NCI-H1694 treated with DMSO at 0.1 percent for 48 hours (cell line): ENCODE data around the gene BMAL1.
A peak's percentile ranks its signal among the peaks of the same experiment; 100 is the strongest.

Source experiments
- DNase-seq: peaks from one replicate; lab custom pipeline; 2025; lab: John Stamatoyannopoulos, UW

Gene BMAL1

GRCh38 chr11:13317293-13318080, 39.9 kb downstream of the BMAL1 start:
- DNase-seq: no peak

GRCh38 chr11:13318498-13319295, 41.1 kb downstream of the BMAL1 start:
- no peak for DNase-seq

DNA sequence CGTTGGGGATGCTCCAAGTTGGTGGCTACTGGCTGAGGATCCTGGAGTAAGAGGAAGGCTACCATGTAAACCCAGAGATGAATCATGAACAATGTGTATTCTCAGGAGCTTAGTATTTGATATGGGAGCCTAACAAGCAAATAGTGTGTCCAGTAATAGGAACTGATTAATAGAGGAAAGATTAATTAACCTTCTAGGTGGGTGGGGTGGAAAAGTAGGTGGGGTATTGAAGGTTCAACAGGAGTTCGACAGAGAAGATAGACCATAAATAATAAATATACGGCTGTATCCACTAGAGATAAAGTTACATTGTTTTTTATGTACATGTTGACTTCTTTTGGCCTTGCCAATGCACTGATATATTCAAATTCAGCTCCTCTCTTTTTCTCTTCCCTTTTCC, 43.1 kb downstream of the BMAL1 start:
- no peak for DNase-seq

DNA sequence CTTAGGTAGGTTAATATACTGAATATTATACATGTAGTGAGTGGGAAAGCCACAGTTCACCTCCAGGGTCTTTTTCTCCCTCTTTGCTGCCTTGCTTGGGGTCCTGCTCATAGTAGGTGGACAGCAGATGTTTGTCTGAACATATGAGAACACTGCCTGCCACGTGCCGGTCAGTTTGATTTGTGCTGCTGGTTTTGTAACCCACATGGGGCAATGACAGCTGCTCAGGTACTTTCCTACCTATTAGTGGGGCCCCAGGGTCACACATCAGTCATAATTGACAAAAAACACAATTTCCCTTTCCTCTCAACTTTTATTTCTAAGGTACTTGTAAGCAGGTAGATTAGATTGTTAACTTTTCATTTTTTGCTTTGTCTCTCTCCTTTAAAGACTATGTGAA, 43.8 kb downstream of the BMAL1 start:
- no peak for DNase-seq

- DNase-seq: no peak
Observed at GRCh38 chr11:13324141-13324540, 46.6 kb downstream of the BMAL1 start.

DNA sequence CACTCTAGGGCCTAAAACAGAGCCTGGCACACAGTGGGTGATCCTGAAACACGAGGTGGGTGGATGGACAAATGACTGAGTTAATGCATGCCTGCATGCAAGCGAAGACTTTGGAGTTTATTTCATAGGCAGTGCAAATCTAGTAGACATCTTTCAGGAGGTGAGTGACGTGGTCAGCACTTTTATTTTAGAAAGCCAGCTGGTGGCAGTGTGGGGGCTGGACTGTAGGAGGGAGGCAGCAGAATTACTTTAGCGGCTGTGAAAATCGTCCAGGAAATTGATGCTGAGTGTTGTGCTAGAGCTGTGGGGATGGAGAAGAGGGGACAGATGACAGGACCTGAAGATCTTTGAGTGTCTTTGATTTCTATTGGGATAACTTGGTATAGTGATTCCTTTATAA, 47.1 kb downstream of the BMAL1 start:
- no peak for DNase-seq

DNA sequence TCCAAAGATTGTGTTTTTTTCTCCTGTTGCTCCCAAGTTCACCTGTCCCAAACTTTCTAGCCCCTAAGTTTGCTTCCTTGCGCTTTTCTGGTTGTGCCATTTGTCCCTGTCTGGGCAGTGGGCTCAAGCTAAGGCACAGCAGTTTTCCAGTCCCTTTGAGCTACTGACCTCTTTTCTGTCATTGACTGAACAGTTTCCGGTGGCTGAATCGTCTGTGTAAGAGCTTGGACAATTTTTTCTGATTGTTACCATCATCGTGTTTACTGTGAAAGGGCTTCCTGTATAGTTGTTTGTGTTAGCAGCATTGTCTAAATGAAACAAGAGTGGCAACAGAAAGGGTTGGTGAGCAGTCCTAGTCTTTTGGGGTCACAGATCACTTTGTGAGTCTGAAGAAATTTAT, 49.8 kb downstream of the BMAL1 start:
- no peak for DNase-seq

DNA sequence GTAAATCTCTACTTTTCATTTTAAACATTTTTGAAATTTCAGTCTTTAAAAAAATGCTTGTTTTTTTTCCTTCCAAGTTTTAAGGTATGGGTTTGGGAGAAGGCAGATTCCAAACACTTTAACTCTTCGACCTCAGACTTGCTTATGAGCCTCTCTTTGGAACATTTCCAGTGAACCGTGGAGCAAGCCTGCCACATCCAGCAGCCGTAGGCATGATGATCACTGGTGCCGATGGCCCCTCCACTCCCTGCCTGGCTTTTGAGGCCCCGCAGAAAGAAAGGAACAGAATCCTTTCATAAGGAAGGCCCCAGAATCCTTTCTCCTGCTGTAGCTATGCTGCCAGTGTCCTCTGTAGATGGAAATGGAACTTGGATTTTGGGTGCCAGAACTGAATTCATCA, 50.7 kb downstream of the BMAL1 start:
- no peak for DNase-seq

DNA sequence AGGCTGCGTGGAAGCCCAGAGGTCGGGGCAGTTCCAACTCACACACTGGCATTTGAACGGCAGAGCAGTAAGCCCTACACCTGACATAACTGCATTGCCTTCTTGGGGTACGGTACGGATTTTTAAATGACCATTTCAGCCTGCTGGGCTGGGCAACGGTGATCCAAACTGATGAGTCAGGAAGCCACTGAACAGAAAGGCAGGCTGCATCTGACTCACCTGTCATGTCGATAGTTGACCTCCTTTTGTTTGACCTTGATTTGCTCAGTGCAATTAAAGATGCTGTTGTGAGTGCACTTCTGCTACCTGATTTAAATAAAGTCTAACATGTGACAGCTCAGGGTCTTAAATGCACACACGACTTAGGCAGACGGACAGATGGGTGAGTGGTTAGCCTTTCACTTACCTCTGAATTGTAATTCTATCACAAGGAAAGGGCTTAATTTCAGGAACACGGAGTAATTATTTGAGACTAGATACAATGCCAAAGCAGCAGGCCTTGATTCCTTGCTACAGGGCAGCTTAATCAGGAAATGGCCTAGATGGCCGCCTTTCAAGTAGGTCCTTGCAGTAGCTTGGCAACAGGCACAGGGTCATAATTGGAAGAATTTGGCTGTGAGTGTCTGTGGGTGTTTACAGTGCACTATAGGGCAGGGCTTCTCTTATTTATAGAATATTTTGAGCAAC, 52.2 kb downstream of the BMAL1 start:
- DNase-seq: no peak

- no peak for DNase-seq
Observed at GRCh38 chr11:13332124-13332523, 54.5 kb downstream of the BMAL1 start.

DNA sequence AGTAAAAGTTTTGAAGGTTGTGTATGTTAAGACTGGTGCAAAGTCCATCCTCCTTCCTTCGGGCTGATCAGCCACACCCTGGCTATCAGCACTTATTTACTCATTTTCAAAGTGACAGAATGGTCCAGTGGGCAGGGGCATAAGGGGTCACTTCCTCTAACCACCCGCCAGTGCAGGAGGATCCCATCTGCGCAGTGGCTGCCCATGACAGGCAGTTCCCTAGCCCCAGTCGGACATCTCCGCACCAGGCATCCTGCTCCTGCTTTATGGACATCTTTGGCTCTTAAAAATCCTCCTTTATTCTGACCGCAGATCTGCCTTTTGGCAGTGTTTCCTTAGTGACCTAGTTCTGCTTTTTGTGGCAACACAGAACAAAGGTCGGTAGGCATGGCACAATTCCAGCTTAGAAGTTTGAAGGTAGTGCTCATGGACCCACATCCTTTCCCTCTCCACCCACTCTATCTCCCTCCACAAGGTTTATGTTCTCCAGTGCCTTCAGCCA, 55.9 kb downstream of the BMAL1 start:
- no peak for DNase-seq

DNA sequence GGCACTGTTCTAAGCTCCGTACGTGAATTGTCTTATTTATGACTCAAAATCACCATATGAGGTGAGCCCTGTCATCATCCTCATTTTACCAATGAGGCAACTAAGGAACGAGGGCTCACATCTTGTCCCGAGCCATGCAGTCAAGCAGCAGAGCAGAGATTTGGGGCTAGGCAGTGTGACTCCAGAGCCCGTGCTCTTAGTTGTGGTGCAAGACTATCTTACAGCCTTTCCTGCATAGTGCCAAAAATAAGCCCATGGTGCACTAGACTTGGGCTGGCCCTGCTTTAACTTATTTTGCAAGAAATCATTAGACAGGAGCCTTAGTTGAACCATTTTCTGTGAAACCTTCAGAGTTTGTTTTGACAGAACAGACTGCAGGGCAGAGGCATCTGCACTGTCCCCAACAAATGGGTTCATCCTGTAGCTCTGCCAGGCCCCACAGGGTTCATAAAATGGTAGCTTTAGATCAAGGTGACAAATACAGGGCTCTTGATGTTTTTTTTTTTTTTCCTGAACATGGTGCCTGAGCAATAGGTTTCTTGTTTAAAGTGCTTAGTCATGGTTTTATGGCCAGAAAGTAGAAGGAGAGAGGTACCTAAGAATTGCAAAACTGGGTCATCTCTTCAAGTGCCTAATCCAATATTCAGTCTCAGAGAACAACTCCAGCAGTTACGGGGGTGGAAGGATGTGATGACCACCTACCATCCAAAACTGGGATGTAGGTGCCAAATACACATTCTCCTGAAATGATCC, 56.6 kb downstream of the BMAL1 start:
- DNase-seq: no peak

DNA sequence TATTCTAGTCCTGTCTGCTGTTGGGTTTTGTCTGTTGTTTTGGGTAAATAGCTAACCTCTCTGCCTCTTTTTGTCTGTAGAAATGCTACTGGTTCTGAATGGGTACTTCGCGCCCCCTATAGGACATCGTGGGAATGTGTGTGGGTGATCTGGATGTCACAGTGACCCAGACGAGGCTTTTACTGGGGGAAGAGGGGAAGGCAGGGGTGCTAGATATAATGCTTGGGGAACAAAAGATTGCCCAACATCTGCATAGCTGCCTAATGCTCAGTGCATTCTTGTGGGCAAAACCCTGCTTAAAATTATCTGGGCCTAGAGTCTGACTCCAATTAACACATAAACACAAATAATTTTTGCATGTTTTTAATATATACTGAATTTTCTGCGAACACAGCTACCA, 57.7 kb downstream of the BMAL1 start:
- DNase-seq: peak; percentile 38

DNA sequence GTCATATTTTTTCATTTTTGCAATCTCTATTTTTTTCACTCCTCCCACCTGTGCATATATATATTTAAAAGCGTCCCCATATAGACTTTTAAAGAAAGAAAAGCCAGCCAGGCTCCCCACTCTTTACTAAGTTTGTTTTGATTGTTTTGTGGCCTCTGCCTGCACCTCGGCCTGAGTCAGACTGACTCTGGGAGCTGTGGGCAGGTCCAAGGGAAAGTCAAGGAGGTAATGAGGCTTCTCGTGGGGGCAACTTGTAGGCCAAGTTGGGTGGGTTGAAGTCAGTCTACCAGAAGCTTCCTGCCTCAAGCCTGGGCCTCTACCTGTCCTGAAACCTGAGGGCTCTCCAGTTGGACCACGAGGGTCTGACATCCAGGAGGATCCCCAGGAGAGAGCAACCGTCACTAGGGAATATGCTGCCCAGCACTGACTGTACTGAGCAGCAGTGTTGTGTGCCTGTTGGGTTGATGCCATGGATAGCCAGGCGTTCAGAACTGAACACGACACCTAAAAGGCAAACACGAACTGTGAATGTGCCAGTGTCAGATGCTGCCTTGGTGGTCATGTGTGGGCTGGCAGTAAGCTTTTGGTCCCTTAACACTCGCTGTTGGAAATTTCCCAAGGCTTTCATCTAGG, 58.8 kb downstream of the BMAL1 start:
- no peak for DNase-seq

DNA sequence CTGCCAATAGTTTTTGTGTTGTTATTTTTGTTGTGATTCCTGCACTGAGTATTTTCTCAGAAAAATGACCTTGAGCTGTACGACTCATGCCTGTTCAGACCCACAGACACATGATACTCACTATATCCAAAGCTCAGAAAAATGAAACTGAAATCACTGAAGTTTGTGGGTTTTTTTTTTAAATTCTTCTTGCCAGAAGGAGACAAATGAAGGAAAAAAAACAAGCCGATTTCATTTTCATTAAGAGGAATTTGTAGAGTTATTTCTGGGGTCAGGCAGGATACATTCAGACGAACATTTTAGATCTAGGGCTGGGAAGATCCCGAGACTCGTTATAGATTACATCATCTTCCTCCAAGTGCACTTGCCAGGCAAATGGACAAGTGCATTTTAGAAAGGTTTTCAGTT, 60.4 kb downstream of the BMAL1 start:
- no peak for DNase-seq

DNA sequence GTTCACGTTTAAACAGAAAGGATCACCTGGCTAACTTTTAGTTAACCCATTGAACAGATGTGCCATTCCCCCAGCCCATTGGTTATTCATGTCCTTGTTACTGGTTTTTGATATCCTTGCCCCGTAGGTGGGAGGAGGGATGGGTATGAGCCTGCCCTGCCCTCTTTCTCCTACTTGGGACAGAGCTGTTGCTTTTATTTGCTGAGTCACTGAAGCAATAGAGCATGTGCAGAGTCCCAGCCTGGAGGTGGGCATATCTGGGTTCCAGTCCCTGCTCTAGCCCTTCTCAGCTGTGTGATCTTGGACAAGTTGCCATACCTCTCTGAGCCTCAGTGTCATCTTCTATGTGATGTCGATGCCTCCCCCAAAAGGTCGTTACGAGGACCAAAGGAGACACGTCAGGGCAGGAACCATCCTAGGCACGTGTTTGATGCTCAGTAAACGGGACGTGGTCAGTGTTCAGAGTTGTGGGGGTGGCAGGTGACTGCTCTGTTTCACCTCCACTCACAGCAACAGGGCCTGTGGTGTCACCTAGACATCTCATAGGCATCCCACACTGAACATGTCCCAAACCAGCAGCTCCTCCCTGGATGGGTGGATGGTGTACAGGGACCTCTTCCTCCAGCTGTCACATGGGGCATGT, 61.0 kb downstream of the BMAL1 start:
- no peak for DNase-seq

GRCh38 chr11:13339195-13340153, 61.9 kb downstream of the BMAL1 start:
- DNase-seq: no peak

DNA sequence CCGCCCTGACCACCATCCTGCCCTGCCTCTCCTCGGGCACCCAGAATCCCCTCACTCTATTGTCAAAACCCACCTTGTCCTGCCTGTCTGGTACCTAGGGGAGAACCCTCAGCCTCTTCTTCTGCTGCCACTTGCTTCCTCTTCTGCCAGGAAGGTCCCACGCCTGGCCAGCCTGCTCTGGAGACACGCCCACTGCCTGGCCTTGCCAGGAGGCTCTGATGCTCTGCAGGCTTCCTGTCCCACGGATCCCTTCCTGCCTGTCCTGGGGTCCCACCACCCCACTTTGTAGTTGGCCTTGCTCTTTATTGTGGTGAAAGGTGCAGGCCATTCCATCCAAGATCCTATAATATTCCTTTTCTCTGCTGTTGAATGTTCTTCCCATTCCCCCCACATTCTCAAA, 63.4 kb downstream of the BMAL1 start:
- no peak for DNase-seq

GRCh38 chr11:13343067-13343466, 65.5 kb downstream of the BMAL1 start:
- no peak for DNase-seq
